Omental fat pad (tissue), 4 donors: ENCODE measurements around the gene ZNF425. TPM values are rescaled to one million over a fixed set of nuclear protein-coding genes. Genes with fewer than 3 reads are reported as not detected.
A peak's percentile ranks its signal among the peaks of the same experiment; 100 is the strongest.

Experiments used
- ATAC-seq: fragments of 150-250 bp; one replicate; pipeline ENCODE4 v1.9.1; 2016; ENCODE audit warnings: mild to moderate bottlenecking, moderate library complexity; ENCODE audit not compliant: low FRiP score
- DNase-seq: peaks from one replicate; pipeline ENCODE4 v3.0.0-alpha.2; 2019; ENCODE audit warnings: low spot score
- CTCF ChIP-seq, 3 donors: fragments of 450-650 bp; IDR thresholded peaks; one replicate each; pipeline ENCODE4 v1.5.1; 2016 to 2017; ENCODE audit warnings: antibody characterized with exemption in 3 of 3, mild to moderate bottlenecking in 3 of 3, moderate library complexity in 2 of 3
- total RNA-seq, 4 donors: library from RNA; depleted of rRNA; stranded (reverse); fragments of >200 nt; gene quantifications; one replicate each; pipeline ENCODE4 v1.1.0, GENCODE V29; 2016

ZNF425 gene
- total RNA-seq, 4 donors from 2014 or later: 1.1 to 1.6 (median 1.5) TPM

DNA sequence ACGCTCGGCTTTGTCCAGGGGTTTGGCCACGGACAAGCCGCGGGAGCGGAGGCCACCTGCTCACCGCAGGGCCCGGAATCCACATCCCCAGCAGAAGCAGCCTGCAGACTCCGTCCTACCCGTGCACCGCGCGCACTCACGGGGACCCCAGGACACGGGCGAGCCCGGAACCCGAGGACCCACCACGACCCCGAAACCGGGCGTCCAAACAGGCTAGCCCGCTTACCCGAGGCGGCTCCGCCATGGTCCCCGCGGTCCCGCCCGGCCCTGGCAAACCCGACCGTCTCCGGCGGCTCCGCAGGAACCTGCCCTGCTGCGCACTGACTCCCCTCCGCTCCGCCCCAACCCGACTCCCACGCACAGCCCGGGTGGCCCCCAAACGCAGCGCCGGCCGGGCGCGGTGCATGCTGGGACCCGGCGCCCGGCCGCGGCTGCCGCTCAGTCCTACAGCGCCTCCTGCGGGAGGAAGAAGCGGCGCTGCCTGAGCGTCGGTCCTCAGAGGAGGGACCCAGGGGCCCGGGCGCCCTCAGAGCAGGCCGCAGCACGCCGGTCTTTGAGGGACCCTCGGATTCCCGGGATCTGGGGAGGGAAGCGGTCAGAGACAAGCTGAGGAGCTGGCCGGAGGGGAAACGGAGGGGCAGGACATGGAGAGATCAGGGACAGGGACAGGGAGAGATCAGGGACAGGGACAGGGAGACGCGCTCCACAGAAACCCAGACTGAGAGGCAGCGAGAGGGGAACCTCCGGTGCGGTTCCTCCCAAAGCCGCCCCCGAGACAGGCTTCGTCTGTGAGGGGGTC lies 35.5 kb downstream of the ZNF425 start, which contains the start of gene ZNF786:
Gene ZNF786 (minus strand): TSS at position 322 of the 799 bp plus-strand sequence. CDS start 78 bp downstream, at position 244.
- peak; percentile 98 for ATAC-seq
- TF ChIP-seq CTCF (IDR thresholded peaks at IDR 0.05): peak in 2 of 3 donors; percentile 69 to 75
- peak; percentile 53 for DNase-seq

DNA sequence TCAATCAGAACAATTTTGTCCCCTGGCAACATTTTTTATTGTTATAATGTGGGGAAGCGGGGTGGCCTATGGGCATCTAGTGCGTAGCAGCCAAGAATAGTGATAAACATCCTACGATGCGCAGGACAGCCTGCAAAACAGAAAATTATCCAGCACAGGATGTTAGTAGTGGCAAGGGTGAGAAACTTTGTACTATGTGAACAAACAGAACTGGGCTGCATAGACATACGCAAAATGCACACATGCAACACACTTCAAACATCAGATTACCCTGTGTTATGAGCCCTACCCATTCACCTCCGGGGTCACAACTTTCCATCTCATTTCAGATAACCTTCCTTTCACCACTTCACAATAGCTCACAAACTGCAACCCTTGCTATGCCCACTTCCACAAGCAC lies 38.7 kb downstream of the ZNF425 start:
- no peak for DNase-seq
- ATAC-seq: no peak
- no peak for TF ChIP-seq CTCF (IDR thresholded peaks at IDR 0.05)

DNA sequence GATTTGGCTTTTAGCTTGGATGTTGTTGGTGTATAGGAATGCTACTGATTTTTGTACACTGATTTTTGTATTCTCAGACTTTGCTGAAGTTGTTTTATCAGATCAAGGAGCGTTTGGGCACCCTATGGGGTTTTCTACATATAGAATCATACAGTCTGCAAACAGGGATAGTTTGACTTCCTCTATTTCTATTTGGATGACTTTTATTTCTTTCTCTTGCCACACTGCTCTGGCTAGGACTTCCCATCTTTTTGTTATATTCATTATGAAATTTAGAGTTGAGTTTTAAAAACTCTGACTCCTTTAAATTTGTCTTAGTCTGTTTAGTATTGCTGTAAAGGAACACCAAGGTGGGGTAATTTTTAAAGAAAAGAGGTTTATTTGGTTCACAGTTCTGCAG lies 40.3 kb downstream of the ZNF425 start:
- TF ChIP-seq CTCF (IDR thresholded peaks at IDR 0.05): no peak
- ATAC-seq: no peak
- DNase-seq: no peak

GRCh38 chr7:149084407-149084806 lies 41.7 kb downstream of the ZNF425 start:
- DNase-seq (no peak), ATAC-seq (no peak)
- no peak for TF ChIP-seq CTCF (IDR thresholded peaks at IDR 0.05)

- DNase-seq (no peak), ATAC-seq (no peak)
- no peak for TF ChIP-seq CTCF (IDR thresholded peaks at IDR 0.05)
Observed at GRCh38 chr7:149081914-149082313, 44.2 kb downstream of the ZNF425 start.

DNA sequence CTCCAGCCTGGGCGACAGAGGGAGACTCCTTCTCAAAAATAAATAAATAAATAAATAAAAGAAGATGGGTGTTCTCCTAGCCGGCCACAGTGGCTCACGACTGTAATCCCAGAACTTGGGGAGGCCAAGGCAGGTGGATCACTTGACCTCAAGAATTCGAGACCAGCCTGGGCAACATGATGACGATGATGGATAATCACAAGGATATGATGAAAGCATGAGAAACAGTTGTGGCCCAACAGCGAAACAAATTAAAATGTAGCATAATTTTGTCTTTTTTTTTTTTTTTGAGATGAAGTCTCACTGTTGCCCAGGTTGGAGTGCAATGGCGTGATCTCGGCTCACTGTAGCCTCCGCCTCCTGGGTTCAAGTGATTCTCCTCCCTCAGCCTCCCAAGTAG lies 48.5 kb downstream of the ZNF425 start:
- DNase-seq (no peak), ATAC-seq (no peak)
- no peak for TF ChIP-seq CTCF (IDR thresholded peaks at IDR 0.05)

DNA sequence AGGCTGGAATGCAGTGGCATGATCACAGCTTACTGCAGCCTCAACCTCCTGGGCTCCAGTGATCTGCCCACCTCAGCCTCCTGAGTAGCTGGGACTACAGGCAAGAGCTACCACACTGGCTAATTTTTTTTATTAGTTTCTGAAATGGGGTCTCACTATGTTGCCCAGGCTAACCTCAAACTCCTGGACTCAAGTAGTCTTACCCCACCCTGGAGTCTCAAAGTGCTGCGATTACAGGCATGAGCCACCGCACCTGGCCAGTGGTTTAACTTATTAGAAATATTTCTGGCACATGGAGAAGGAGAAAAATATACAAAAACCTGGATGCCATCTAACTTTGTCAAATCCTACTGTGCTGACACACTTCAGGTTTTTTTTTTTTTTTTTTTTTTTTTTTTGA lies 50.8 kb downstream of the ZNF425 start:
- no peak for ATAC-seq
- DNase-seq: no peak
- no peak for TF ChIP-seq CTCF (IDR thresholded peaks at IDR 0.05)
